GM18858 (cell line): ENCODE data around the gene PIP5K1C.

Experiments
- ATAC-seq: cut with Tn5 transposase; IDR thresholded peaks from one replicate; pipeline ENCODE4 v1.9.1; 2021; ENCODE audit not compliant: unreplicated experiment

Gene PIP5K1C

DNA sequence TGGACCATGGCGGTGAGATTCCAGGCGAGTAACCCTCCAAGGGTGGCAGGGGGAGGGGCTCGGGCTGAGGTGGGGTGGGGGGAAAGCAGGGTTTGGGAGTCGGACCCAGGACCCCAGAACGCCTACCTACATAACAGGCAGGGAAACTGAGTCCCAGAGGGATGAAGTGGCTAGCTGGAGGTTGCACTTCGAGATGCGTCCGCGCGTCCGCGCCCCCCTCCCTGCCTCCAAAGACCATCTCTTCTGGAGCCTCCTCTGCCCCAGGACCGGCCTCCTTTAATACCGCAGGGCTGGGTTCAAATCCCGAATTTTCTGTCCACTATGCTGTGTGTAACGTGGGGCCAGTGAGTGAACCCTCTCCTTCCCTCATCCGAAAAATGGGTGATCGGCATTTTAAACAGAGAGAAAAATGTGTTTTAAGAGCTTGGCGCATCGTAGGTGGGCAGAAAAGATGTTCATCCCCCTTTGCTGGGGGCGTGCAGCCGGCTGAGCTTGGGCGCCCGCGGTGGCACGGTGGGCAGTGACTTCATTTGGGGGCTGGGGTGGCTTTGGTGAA is 21.7 kb upstream of the PIP5K1C start:
- ATAC-seq, result no peak

DNA sequence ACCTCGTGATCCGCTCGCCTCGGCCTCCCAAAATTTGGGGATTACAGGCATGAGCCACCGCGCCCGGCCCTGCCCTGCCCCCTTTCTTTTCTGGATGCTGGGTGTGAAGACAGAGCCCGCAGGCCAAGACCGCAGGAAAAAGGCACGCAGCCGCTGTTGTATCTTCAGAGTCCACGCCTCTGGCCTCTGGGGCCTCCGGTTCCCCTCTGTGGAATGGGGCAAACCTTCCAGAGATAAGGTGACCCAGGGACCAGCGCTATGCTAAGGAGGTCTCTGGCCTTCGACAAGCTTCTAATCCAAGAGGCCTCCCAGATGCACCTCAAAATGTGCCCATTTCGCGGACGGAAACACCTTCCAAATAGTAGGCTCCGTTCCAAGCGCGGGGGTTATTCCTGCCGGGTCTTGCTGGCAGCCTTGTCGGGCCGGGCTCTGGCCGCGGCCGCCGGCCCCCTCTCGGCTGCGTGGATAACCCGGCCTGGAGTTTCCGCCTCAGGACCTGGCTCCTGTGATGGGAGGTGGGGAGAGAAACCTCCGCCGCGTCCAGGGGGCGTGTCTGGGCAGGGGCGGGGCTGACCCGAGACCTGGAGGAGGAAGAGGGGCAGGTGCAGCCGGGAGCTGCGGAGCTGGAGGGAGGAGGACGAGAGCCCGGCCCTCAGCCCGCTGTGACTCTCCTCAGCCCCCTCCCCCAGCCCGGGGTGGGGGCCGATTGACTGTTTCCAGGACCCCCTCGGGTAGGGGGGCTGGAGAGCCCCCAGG is 21.0 kb upstream of the PIP5K1C start:
- ATAC-seq, result no peak

DNA sequence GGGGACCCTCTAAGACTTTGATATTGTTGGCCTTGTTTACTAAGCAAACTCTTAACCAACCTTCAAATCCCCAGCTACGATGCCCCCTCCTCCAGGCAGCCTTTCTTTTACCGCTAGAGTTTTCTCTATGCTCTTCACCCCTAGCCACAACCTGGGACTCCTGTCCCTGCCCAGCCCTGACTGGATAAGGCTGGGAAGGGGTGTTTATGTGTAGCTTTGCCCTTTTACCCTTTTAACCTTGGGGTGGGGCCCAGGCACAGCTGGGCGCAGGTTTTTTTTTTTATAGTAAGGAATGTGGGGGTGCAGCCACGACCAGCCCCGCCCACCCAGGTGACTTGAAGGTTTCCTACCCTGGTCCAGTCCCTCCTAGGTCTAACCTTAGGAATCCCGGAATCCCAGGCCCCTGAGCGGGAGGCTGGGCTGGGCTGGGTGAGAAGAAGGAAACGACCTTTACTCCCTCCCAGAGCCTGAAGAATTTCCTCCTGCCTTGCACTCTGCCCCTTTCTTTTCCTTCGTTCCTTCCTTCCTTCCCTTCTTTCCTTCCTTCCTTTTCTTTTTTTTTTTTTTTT is 20.2 kb upstream of the PIP5K1C start:
- no peak for ATAC-seq

DNA sequence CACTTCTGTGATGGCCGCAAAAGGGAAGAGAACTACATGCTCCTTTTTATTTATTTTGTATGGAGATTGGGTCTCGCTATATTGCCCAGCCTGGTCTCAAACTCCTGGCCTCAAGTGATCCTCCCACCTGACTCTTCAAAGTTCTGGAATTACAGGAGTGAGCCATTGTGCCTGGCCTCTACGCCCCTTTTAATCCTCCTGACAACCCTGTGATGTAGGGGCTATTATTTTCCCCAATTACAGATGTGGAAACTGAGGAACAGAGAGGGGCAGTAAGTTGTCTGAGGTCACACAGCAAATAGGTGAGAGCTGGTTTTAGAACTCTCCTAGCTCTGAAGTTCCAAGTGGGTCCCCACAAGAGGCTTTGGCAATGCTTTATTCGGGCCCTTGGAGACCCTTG is 19.6 kb upstream of the PIP5K1C start:
- no peak for ATAC-seq

DNA sequence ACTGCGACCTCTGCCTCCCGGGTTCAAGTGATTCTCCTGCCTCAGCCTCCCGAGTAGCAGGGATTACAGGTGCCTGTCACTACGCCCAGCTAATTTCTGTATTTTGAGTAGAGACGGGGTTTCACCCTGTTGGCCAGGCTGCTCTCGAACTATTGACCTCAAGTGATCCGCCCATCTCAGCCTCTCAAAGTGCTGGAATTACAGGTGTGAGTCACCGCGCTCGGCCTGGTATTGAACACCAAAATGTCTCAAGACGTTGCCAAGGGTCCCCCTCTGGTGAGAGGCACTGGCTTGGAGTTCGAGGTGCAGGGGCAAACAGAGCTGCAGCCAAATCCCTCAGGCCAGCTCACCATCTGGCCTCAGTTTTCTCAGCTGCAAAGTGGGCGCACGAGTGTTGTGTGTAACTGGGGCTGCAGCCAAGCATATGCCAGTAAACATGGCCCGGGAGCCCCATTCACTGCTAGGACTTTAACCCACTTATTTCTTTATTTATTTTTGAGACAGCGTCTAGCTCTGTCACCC is 15.9 kb upstream of the PIP5K1C start:
- no peak for ATAC-seq

DNA sequence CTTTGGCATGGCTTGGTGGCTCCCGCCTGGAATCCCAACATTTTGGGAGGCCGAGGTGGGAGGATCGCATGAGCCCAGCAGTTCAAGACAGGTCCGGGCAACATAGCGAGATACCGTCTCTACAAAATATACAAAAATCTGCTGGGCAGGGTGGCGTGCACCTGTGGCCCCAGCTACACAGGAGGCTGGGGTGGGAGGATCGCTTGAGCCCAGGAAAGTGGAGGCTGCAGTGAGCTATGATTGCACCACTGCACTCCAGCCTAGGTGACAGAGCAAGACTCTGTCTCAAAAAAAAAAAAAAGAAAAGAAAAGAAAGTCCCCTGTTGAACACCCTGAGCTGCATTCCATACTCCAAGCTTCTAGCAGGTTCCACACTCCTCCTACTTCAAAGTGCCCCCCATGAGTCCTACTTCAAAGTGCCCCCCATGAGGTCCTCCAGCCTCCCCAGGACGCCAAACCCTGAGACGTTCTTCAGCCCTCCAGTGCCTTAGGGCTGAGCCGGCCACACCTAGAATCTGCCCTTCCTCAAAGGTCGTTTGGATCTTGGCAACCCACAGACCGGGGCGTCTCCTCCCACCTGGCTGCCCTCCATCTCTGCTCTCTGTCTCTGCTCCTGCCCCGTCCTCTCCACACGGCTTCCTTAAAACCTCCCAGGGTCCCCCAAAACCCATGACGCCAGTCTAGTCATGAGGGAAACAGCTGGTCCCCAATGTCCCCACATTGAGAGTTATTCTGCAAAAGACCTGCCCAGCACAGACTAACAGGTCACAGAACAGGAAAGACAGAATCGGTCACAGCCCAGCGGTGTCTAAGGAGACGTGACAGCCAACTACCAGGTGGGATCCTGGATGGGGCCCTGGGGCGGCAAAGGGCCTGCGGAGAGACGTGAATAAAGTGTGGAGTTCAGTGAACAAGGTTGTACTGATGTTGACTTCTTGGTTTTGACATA is 12.7 kb upstream of the PIP5K1C start:
- no peak for ATAC-seq

DNA sequence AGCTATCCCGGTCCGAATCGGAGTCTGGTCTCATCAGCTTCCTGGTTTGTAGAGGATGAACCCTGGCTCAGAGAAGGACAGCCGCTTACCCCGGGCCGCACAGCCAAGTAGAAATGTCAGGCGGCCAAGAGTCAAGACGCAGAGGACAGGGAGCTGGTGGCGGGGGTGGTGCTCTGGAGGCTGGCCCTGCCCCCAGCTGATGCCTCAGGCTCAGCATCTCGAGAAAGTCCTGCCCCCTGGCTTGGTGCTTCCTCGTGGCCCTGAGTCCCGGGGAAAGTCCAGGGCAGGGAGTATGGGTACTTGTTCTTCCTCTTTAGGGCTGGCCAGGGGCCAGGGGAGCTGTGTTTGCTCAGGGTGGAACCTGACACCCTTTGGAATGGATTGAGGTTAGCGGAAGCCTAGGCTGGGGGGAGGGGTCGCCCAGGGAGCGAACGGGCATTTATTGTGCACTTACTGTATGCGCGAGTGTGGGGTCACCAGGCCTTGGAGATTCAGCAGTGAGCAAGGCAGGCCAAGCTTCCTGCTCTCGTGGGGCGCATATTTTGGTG is 10.1 kb upstream of the PIP5K1C start:
- ATAC-seq, result no peak

DNA sequence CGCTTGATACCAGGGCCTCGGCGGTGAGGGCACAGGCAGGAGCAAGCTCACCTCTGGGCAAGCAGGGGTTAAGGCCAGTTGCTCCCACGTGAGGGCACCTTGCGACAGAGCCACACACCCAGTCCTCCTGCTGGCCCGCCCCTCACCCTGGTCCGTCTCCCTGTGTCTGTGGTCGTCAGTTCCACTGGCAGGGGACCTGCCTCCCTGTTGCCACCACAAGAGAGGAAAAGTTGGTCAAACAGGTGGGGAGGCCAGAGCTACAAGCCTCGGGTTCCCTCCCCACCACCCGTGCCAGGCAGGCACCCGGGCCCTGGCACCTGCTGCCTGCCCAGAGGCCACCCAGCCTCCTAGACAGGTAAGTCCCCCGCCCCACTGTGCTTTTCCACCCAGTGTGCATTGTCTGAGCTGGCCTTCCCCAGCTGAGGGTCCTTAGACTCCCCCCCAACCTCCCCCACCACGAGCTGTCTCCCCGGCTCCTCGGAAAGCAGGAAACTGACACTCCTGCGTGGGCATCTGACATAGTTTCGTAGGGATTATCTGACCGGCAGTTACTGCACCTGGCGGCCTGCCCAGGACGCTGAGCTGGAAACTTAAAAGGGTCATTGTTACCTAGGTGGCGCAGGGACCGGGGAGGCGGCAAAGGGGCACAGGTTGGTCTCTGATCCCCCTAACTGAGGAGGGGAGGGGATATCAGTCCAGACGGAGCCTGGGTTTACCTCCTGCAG is 8.1 kb upstream of the PIP5K1C start, which contains the start of gene TJP3:
Gene TJP3, plus strand, starts transcription at position 178 of the 725 bp plus-strand sequence. CDS start 20,049 bp downstream, outside the sequence.
- ATAC-seq, result no peak

DNA sequence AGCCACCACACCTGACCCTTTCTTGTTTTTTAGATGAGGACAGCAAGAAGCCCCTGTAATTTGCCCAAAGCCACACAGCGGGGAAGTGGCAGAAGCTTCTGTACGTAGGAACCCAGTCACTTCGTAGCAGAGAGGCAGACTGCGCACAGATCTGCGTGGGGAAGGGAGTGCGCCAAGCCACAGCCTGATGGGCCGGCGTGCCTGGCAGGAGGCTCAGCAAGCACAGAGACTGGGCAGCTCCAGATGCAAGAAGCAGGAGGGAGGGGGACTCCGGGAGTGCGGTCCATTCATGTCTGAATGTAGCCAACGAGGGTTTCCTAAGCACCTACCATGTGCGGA is 7.6 kb upstream of the PIP5K1C start:
- ATAC-seq, result no peak

DNA sequence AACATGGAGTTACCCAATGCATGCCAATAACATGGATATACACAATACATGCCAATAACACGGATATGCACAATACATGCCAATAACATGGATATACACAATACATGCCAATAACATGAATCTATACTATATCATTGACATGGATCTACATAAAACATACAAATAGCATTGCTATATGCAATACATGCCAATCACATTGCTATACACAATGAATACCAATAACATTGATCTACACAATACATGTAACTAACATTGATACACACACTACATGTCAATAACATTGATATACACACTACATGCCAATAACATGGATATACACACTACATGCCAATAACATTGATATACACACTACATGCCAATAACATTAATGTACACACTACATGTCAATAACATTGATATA is 932 bp upstream of the PIP5K1C start:
- ATAC-seq, result no peak

DNA sequence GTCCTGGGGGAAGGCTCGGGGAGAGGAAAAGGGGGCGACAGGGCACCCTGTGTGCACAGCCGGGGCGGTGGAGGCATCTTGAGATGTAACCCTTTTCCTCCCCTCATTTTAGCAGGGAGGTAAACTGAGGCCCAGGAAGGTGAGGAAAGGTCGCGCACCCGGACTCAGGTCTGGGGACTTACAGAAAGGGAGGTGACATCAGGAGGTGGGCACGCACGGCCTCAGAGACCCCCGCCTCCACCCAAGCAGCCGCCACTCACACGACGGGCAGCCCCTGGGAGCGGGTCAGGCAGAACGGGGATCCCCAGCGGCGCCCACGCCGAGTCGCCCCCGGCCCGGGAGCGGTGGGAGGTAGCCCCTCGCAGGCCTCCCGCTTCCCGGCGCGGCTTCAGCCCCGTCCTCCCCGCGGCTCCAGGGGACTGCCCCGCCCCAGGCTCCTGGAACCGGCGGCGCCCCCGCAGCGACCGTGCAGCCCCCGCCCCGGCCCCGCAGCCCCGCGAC is 477 bp downstream of the PIP5K1C start:
- no peak for ATAC-seq

DNA sequence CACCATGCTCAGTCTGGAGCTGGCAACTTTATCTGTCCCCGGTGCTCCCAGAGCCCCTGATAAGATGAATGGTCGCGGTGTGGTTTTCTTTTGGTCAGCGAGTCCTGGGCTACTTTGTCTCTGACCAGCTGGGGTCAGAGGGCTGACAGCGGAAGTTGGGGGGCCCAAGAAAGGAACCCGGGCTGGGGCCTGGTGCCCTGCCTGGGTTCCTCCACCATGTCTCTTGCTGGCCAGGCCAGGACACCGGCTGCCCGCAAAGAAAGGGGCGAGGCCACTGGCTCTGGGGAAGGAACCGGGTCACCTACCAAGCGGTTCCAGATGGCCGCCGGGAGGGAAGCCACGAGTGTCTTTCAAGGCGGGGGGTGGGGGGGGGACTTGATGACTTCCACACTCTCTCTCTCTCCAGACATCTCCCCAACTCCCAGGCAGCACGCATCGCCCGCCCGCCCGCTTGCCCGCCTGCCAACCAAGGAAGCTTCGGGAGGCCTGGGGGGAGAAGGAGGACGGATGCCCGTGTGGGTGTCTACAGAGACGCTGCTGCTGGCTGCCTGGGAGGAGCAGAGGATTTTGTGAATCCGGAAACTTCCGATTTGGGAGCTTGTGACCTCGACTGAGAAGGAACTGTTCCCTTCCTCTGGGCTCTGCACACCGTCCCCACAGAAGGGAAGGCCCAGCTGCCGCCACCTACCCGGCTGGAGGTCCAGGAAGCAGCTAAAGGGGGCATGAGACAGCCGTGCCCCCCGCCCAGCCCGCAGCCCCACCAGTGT is 1.1 kb downstream of the PIP5K1C start:
- ATAC-seq, result no peak

DNA sequence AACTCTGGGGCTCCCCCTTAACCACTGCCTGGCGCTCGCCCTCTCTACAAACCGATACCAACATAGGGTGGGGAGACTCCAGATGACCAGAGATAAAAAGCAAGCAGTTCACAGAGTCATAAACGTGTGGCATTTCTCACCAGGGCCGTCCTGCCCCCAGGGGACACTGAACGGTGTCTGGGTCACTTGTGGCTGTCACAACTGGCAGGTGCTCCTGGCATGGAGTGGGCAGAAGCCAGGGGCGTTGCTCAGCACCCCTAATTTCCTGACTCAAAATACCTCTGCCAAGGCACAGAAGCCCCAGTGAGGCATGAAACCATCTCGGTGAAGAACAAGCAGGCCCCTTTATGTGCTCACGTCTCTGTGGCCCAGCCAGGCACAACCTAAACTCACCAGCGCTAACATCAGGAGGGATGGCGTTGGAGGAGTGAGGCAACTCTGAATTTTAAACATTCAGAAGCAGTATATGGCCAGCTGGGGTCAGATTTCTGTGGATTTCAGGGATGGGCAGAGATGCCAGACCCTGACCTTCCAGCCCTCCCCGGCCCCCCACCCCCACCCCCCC is 1.8 kb downstream of the PIP5K1C start:
- no peak for ATAC-seq

DNA sequence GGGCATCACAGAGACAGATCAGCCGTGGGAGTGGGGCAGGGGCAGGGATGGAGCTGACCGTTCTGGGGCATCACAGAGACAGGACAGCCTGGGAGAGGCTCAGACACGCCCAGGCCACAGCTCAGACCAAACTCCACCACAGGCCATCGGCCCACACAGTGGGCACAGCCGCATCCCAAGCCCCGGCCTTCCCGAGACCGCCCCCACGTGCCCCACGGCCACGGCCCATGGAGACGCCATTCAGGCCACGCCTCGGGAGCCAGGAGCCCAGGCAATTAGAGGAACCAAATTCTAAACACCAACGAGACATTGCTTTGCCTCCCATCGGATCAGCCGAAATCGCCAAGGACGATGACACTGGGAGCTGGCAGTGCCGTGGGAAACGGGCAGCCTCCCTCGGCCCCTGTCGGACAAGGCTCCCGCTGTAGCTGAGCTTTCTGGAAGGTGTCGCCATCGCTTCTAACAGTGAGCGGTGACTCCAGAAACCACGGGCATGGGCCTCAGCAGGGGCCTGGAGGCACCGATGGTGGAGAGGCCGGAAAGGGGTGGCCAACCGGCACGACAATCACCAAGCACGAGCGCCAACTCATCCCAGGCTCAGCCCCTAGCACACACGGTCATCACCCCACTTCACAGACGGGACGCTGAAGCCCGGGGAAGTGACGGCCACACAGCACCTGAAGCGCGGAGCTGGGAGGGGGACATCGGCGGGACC is 2.4 kb downstream of the PIP5K1C start:
- ATAC-seq, result no peak

DNA sequence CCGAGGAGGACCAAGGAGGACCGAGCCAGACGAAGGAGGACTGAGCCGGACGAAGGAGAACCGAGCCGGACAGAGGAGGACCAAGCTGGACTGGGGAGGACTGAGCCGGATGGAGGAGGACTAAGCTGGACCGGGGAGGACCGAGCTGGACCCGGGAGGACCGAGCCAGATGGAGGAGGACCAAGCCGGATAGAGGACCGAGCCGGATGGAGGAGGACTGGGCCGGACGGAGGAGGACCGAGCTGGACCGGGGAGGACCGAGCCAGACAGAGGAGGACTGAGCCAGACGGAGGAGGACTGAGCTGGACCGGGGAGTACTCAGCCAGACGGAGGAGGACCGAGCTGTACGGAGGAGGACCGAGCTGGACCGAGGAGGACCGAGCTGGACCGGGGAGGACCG is 3.2 kb downstream of the PIP5K1C start:
- no peak for ATAC-seq

DNA sequence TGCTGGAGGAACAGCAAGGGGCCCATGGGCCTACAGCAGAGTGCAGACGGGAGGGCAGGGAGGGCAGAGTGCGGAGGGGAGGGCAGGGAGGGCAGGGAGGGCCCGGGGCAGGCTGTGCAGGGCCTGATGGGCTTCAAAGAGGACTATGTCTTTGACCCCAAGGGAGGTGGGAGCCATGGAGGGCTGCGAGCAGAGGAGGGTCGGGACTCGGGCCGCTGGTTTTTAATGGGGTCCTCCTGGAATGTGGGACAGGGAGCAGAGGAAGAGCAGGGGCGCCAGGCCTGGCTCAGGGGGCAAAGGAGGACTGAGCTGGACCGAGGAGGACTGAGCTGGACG is 3.6 kb downstream of the PIP5K1C start:
- ATAC-seq, result no peak

DNA sequence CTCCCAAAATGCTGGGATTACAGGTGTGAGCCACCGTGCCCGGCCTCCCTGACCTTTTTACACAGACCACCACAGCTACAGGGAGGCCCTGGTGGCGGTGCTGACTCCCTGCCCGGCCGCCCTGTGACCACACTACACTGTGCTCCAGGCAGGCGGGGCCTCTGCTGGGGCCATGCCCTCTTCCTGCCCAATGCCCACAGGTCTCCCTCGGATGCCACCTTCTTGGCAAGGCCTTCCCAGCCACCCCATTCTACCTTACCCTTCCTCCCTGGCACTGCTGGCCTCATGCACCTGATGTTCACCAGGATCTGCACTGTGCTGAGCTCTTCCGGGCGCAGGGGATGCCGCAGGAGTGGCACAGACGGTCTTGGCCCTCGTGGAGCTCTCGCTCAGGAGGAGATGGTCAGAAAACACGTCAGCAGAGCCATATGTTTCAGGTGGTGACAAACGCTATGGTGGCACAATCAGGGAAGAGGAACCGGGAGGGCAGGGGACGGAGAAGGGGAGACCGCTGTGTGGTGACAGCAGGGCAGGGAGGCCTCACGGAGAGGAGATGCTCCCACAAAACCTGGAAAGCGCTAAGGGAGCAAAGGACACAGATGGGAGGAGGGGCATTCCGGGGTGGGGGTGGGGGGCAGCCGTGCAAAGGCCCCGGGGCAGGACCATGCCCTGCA is 4.1 kb downstream of the PIP5K1C start:
- ATAC-seq, result no peak

DNA sequence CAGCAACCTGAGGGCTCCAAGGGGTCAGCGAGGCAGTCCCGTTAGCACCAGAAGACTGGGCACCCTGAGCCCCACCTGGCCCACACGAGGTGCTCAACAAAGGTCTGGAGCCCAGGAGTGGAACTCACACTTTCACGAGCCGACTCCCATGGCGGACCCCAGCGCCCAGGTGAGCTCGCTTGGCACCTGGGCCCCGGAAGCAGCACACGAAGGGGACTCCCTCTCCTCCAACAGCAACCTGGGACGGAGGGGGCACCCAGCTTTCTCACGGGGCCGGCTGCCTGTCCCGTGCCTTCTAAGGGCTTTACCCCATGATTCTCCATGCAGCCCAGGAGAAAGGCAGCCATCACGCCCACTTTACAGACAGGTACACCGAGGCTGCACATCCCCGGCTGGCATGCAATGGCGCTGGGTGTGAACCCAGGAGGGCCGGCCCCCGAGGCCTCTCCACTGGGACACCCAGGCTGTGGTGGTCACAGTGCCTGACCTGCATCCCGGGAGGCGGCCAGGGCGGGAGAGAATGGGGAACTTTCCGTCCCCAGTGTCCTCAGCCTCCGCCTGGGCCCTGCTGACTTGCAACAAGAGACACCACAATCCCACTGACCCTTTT is 5.0 kb downstream of the PIP5K1C start:
- ATAC-seq, result no peak
